Tibial nerve (tissue), 4 donors: ENCODE measurements around the gene DDX28. TPM values are rescaled to one million over a fixed set of nuclear protein-coding genes. Genes with fewer than 3 reads are reported as not detected.
"Not testable (repeated sequence)": the region's sequence is repeated elsewhere in the genome, so short reads cannot be mapped to it uniquely, and the experiment has no call there.

ENCODE experiments used
- DNase-seq, 2 donors: peaks; one replicate each; pipeline ENCODE4 v3.0.0-alpha.2; 2019; ENCODE audit warnings: low spot score in 2 of 2
- H3K27ac ChIP-seq, 4 donors: fragments of 200-600 bp; sonication (generic) in 3 of 4; one replicate each; pipeline ENCODE4 v1.5.1; 2017 to 2019; ENCODE audit warnings: mild to moderate bottlenecking in 1 of 4
- H3K27me3 ChIP-seq, 2 donors: fragments of 200-600 bp; sonication (generic) in 1 of 2; one replicate each; pipeline versions ENCODE4 v1.5.1 to v1.6.0; 2017 to 2019
- H3K36me3 ChIP-seq, 3 donors: fragments of 200-600 bp; sonication (generic); one replicate each; pipeline ENCODE4 v1.5.1; 2018 to 2019
- H3K4me1 ChIP-seq, 4 donors: fragments of 200-600 bp; sonication (generic) in 3 of 4; one replicate each; pipeline ENCODE4 v1.5.1; 2017 to 2019
- H3K4me3 ChIP-seq, 4 donors: fragments of 200-600 bp; sonication (generic) in 3 of 4; one replicate each; pipeline ENCODE4 v1.5.1; 2017 to 2019; ENCODE audit warnings: mild to moderate bottlenecking in 1 of 4, moderate library complexity in 1 of 4
- H3K9me3 ChIP-seq, 4 donors: fragments of 200-600 bp; sonication (generic) in 3 of 4; one replicate each; pipeline ENCODE4 v1.5.1; 2017 to 2019
- CTCF ChIP-seq, 5 experiments: fragments of 200-600 bp in 3 of 5; fragments of 450-650 bp in 2 of 5; sonication (generic) in 3 of 5; IDR thresholded peaks; one replicate each; pipeline ENCODE4 v1.5.1; 2016 to 2019; ENCODE audit warnings: antibody characterized with exemption in 5 of 5, mild to moderate bottlenecking in 3 of 5, moderate library complexity in 2 of 5
- EP300 ChIP-seq, 2 donors: sonication (generic); formaldehyde crosslinking; IDR thresholded peaks; one replicate each; pipeline ENCODE4 v1.6.1; 2017; ENCODE audit warnings: antibody characterized with exemption in 2 of 2, mild to moderate bottlenecking in 1 of 2
- POLR2A ChIP-seq, 2 donors: fragments of 450-650 bp; IDR thresholded peaks; one replicate each; pipeline ENCODE4 v1.6.1; 2017; ENCODE audit warnings: antibody characterized with exemption in 2 of 2, mild to moderate bottlenecking in 2 of 2, moderate library complexity in 2 of 2
- WGBS, 2 donors: methylation state at CpG; one replicate each; pipeline ENCODE4 v1.1.5; 2018; 5-methylcytosine and 5-hydroxymethylcytosine counted together
- total RNA-seq, 4 donors: library from RNA; depleted of rRNA; stranded (reverse); fragments of >200 nt; gene quantifications; one replicate each; pipeline ENCODE4 v1.1.0, GENCODE V29; 2016

Gene DDX28
- total RNA-seq, 4 donors from 2014 or later, result 6.7 to 11.7 (median 10.8) TPM

GRCh38 chr16:68000450-68000849, 22.6 kb downstream of the DDX28 start:
- no peaks in the 10 kb centered on the region for H3K9me3 ChIP-seq
- H3K4me3 ChIP-seq, result no peak overlapping the region
- H3K4me1 ChIP-seq, result peaks cover 0 to 17% (median 3%) of the 10 kb centered on the region in 4 donors
- no peaks in the 10 kb centered on the region for H3K27me3 ChIP-seq
- peak overlapping the region in 3 of 4 donors; percentile 63 to 80 (median 73) for H3K27ac ChIP-seq
- H3K36me3 ChIP-seq, result no peaks in the 10 kb centered on the region
- 38 to 39% methylated on average over 3 of the region's 3 CpGs for WGBS, 2 donors
- TF ChIP-seq POLR2A (IDR thresholded peaks at IDR 0.05) (no peak), CTCF (IDR thresholded peaks at IDR 0.05) (no peak), EP300 (IDR thresholded peaks at IDR 0.05) (peak in 1 of 2 donors; percentile 29)
- DNase-seq, result peak in 1 of 2 donors; percentile 10

- Histone ChIP-seq H3K4me1 (peaks cover 0 to 12% (median 3%) of the 10 kb centered on the region in 4 donors), H3K36me3 (no peaks in the 10 kb centered on the region), H3K27me3 (no peaks in the 10 kb centered on the region), H3K27ac (peak overlapping the region in 3 of 4 donors; percentile 63 to 80 (median 73)), H3K9me3 (no peaks in the 10 kb centered on the region), H3K4me3 (no peak overlapping the region)
- TF ChIP-seq POLR2A (IDR thresholded peaks at IDR 0.05) (no peak), CTCF (IDR thresholded peaks at IDR 0.05) (no peak), EP300 (IDR thresholded peaks at IDR 0.05) (no peak)
- no peak for DNase-seq
- whole genome bisulfite sequencing, 2 donors, result 45 to 69% methylated on average over 2 of the region's 2 CpGs
Measured at GRCh38 chr16:67999985-68000384, 23.0 kb downstream of the DDX28 start.

GRCh38 chr16:67998779-67999688, 24.0 kb downstream of the DDX28 start, which contains the start of gene DPEP2:
Gene DPEP2 (minus strand): TSS chr16:67999484. CDS start chr16:67993212, 6,272 bp downstream.
- H3K36me3 ChIP-seq, H3K9me3 ChIP-seq, H3K27me3 ChIP-seq: not testable (repeated sequence)
- H3K4me1 ChIP-seq, result peaks cover 0 to 10% (median 3%) of the 10 kb centered on the region in 4 donors
- peak within 1 kb of the TSS in 3 of 4 donors; percentile 63 to 80 (median 73) for H3K27ac ChIP-seq
- H3K4me3 ChIP-seq, result peak within 1 kb of the TSS in 2 of 4 donors; percentile 24 to 34
- WGBS, 2 donors, result 62 to 65% methylated on average over 18 of the region's 18 CpGs
- TF ChIP-seq EP300 (IDR thresholded peaks at IDR 0.05) (peak in 1 of 2 donors; percentile 50), POLR2A (IDR thresholded peaks at IDR 0.05) (peak in 1 of 2 donors; percentile 17)
- DNase-seq, result peak in 1 of 2 donors; percentile 33

- H3K9me3 ChIP-seq, H3K36me3 ChIP-seq, DNase-seq, H3K27me3 ChIP-seq: not testable (repeated sequence)
- WGBS, 2 donors, result 94 to 100% methylated on average over 1 to 19 of the region's 36 CpGs
- H3K27ac ChIP-seq, result peak overlapping the region in 1 of 4 donors; percentile 80
- H3K4me1 ChIP-seq, result peaks cover 0 to 16% (median 8%) of the 10 kb centered on the region in 4 donors
- peak overlapping the region in 1 of 4 donors; percentile 34 for H3K4me3 ChIP-seq
Measured at GRCh38 chr16:67998231-67998778, 24.7 kb downstream of the DDX28 start.

GRCh38 chr16:67996666-67997065, 26.4 kb downstream of the DDX28 start:
- Histone ChIP-seq H3K4me1 (peaks cover 0 to 21% (median 11%) of the 10 kb centered on the region in 4 donors), H3K9me3 (no peaks in the 10 kb centered on the region), H3K36me3 (no peaks in the 10 kb centered on the region), H3K4me3 (no peak overlapping the region), H3K27ac (no peak overlapping the region), H3K27me3 (no peaks in the 10 kb centered on the region)
- DNase-seq, result no peak
- TF ChIP-seq POLR2A (IDR thresholded peaks at IDR 0.05), result no peak
- no peak for TF ChIP-seq EP300 (IDR thresholded peaks at IDR 0.05)
- TF ChIP-seq CTCF (IDR thresholded peaks at IDR 0.05), result no peak
- WGBS, 2 donors, result 86 to 88% methylated on average over 5 of the region's 5 CpGs

GRCh38 chr16:67995423-67995822, 27.6 kb downstream of the DDX28 start:
- H3K27me3 ChIP-seq, result no peaks in the 10 kb centered on the region
- H3K36me3 ChIP-seq, result no peaks in the 10 kb centered on the region
- WGBS, 2 donors, result 70 to 72% methylated on average over 5 of the region's 5 CpGs
- H3K27ac ChIP-seq, result no peak overlapping the region
- H3K9me3 ChIP-seq, result no peaks in the 10 kb centered on the region
- TF ChIP-seq EP300 (IDR thresholded peaks at IDR 0.05) (no peak), POLR2A (IDR thresholded peaks at IDR 0.05) (no peak), CTCF (IDR thresholded peaks at IDR 0.05) (no peak)
- peaks cover 0 to 21% (median 10%) of the 10 kb centered on the region in 4 donors for H3K4me1 ChIP-seq
- DNase-seq, result no peak
- no peak overlapping the region for H3K4me3 ChIP-seq

- 55 to 90% methylated on average over 2 of the region's 6 CpGs for WGBS, 2 donors
- peak overlapping the region in 1 of 4 donors; percentile 38 for H3K4me3 ChIP-seq
- not testable (repeated sequence) for H3K9me3 ChIP-seq, H3K36me3 ChIP-seq, H3K27me3 ChIP-seq, DNase-seq
- H3K4me1 ChIP-seq, result peaks cover 0 to 15% (median 6%) of the 10 kb centered on the region in 4 donors
- peak overlapping the region in 3 of 4 donors; percentile 69 to 80 (median 77) for H3K27ac ChIP-seq
Measured at GRCh38 chr16:67994040-67994408, 29.0 kb downstream of the DDX28 start.
